CD4-positive, alpha-beta T cell (primary cell): ENCODE measurements around the gene RPL26. TPM values are rescaled to one million over a fixed set of nuclear protein-coding genes. Genes with fewer than 3 reads are reported as not detected.

Experiments used
- ATAC-seq: fragments of 200-7000 bp; cut with Tn5 transposase; one replicate; pipeline ENCODE4 v1.10.0; 2022; ENCODE audit warnings: mild to moderate bottlenecking; ENCODE audit not compliant: poor library complexity
- CTCF ChIA-PET: fragments of 350-600 bp; sonication (Branson Sonifier 250); formaldehyde crosslinking; loops from one replicate; lab custom pipeline; 2021; ENCODE audit warnings: antibody characterized with exemption, inconsistent platforms; lab: Charles Lee
- POLR2A ChIA-PET: fragments of 350-600 bp; sonication (Branson Sonifier 250); formaldehyde crosslinking; loops from one replicate; lab custom pipeline; 2021; ENCODE audit warnings: antibody characterized with exemption, inconsistent platforms; lab: Charles Lee
- DNase-seq, 14 experiments: peaks; one replicate each; pipeline ENCODE4 v3.0.0-alpha.2; 2013 to 2020; ENCODE audit warnings: mixed read lengths in 2 of 14
- H3K27ac ChIP-seq, 2 donors: one replicate each; pipeline versions ENCODE4 v1.5.1 to v1.7.0; 2013; ENCODE audit warnings: low read length in 2 of 2, low read depth in 1 of 2, mild to moderate bottlenecking in 1 of 2
- H3K27me3 ChIP-seq, 2 experiments: 1 replicate in 1 of 2; 2 replicates in 1 of 2; pipeline versions ENCODE4 v1.6.1 to v1.7.0; 2013; ENCODE audit warnings: low read length in 2 of 2, control low read depth in 1 of 2, mild to moderate bottlenecking in 1 of 2, moderate library complexity in 1 of 2; ENCODE audit not compliant: insufficient read depth in 2 of 2, control insufficient read depth in 1 of 2
- H3K36me3 ChIP-seq: one replicate; pipeline ENCODE4 v1.6.1; 2013; ENCODE audit warnings: low read length, control low read depth; ENCODE audit not compliant: insufficient read depth
- H3K4me1 ChIP-seq: one replicate; pipeline ENCODE4 v1.6.1; 2013; ENCODE audit warnings: low read length, control low read depth; ENCODE audit not compliant: insufficient read depth
- H3K4me3 ChIP-seq: one replicate; pipeline ENCODE4 v1.5.1; 2013; ENCODE audit warnings: mild to moderate bottlenecking, low read length, moderate library complexity
- H3K9me3 ChIP-seq, 2 experiments: 1 replicate in 1 of 2; 2 replicates in 1 of 2; pipeline versions ENCODE4 v1.6.1 to v1.7.0; 2013; ENCODE audit warnings: low read length in 2 of 2, mild to moderate bottlenecking in 2 of 2, control low read depth in 1 of 2, moderate library complexity in 1 of 2; ENCODE audit not compliant: control insufficient read depth in 1 of 2, insufficient read depth in 1 of 2
- H3K27ac Mint-ChIP-seq: one replicate; pipeline ENCODE4 v1.8.0; 2020; ENCODE audit warnings: mixed read lengths
- H3K27me3 Mint-ChIP-seq: one replicate; pipeline ENCODE4 v1.8.0; 2021; ENCODE audit warnings: mixed read lengths
- H3K36me3 Mint-ChIP-seq: one replicate; pipeline ENCODE4 v1.8.0; 2021; ENCODE audit warnings: low read depth, mixed read lengths
- H3K4me1 Mint-ChIP-seq: one replicate; pipeline ENCODE4 v1.8.0; 2021; ENCODE audit warnings: low read depth, mixed read lengths
- H3K4me3 Mint-ChIP-seq: one replicate; pipeline ENCODE4 v1.8.0; 2020; ENCODE audit warnings: mild to moderate bottlenecking, mixed read lengths
- H3K9me3 Mint-ChIP-seq: one replicate; pipeline ENCODE4 v1.8.0; 2020; ENCODE audit warnings: mixed read lengths
- CTCF ChIP-seq: fragments of 200-600 bp; IDR thresholded peaks from one replicate; pipeline ENCODE4 v1.8.0; 2022; ENCODE audit warnings: antibody characterized with exemption, mild to moderate bottlenecking
- intact Hi-C, 2 experiments: fragments of 100-400 bp; cut with DNase I in 1 of 2; cut with micrococcal nuclease in 1 of 2; formaldehyde crosslinking; loops; one replicate each; pipeline versions ENCODE4 v1.15.1 to v1.9.0; 2023 to 2025; cut with DNase I, micrococcal nuclease
- total RNA-seq, 174 experiments: library from RNA in 2 of 174; stranded (reverse) in 2 of 174; gene quantifications; one replicate each; pipeline ENCODE4 v1.2.3 and lab custom pipeline; 2021 to 2026

RPL26 gene
- total RNA-seq, 2 experiments from 2014 or later, result 2,959 to 3,104 TPM

GRCh38 chr17:8368193-8368592, 14.8 kb downstream of the RPL26 start:
- POLR2A ChIA-PET, result no interaction called here

DNA sequence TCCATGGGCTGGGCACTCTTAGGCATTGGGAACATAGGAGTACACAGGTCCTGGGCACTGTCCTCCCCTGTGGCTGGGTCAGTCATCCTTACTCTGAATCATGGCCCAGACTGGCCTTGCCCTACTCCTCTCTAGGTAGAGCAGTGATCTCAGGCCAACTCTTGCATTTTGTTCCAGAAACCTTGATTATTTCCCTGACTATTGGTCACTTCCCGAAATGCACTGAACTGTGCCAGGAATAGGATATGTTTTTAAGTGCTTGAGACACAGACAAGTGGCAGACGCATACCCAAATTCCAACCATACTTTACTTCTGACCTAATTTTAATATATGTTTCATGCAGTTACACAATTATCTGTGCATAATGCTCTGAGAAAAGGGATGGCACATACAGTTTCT, 16.8 kb downstream of the RPL26 start:
- ATAC-seq (no peak), DNase-seq (no peak)
- TF ChIP-seq CTCF, result no peak
- Mint-ChIP-seq H3K4me3 (no peak overlapping the region), H3K27ac (no peak overlapping the region), H3K9me3 (no peaks in the 10 kb centered on the region), H3K36me3 (peaks cover 26% of the 10 kb centered on the region), H3K27me3 (no peaks in the 10 kb centered on the region), H3K4me1 (peaks cover 5% of the 10 kb centered on the region)
- peaks cover 16% of the 10 kb centered on the region for H3K36me3 ChIP-seq
- H3K27ac ChIP-seq, result no peak overlapping the region
- H3K4me3 ChIP-seq, result no peak overlapping the region
- intact Hi-C loops, result no loop called here
- ChIA-PET CTCF (no interaction called here), POLR2A (no interaction called here)
- H3K27me3 ChIP-seq, result no peaks in the 10 kb centered on the region
- H3K4me1 ChIP-seq, result no peaks in the 10 kb centered on the region
- H3K9me3 ChIP-seq, result no peaks in the 10 kb centered on the region

More at GRCh38 chr17:8368193-8368592, 14.8 kb downstream of the RPL26 start:
- peaks cover 5% of the 10 kb centered on the region for H3K4me1 Mint-ChIP-seq
- Histone ChIP-seq H3K27me3 (no peaks in the 10 kb centered on the region), H3K4me1 (no peaks in the 10 kb centered on the region), H3K9me3 (no peaks in the 10 kb centered on the region), H3K4me3 (no peak overlapping the region), H3K36me3 (peaks cover 20% of the 10 kb centered on the region), H3K27ac (no peak overlapping the region)
- intact Hi-C loops, result no loop called here
- TF ChIP-seq CTCF, result no peak
- CTCF ChIA-PET, result no interaction called here
- no peaks in the 10 kb centered on the region for H3K27me3 Mint-ChIP-seq
- H3K27ac Mint-ChIP-seq, result no peak overlapping the region
- no peak overlapping the region for H3K4me3 Mint-ChIP-seq
- H3K9me3 Mint-ChIP-seq, result no peaks in the 10 kb centered on the region
- no peak for ATAC-seq
- peaks cover 33% of the 10 kb centered on the region for H3K36me3 Mint-ChIP-seq
- DNase-seq, result no peak

DNA sequence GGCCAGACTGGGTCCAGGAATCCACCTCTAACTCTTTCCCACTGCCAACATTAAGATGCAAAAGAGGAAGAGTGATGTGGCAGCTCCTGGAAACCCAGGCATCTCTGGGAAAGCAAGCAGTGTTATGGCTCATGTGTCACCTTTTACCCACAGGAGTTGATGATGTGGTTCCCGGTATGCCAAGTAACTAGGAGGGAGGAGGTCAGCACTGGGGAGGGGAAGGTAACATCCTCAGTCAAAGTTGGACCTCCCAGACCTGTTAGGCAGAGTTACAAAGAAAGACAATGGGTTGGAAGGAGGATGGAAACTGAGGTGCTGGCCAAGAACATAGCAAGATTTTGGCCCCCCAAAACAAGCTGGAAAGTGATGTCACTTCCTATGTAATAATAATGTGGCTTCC, 17.9 kb downstream of the RPL26 start:
- POLR2A ChIA-PET, result interaction anchor here (0.7 kb wide), 1 partner anchor 912 kb away, joined by 3 read pairs; no protein-coding TSS in a partner anchor
- H3K4me3 ChIP-seq, result no peak overlapping the region
- H3K27me3 ChIP-seq, result no peaks in the 10 kb centered on the region
- H3K4me1 ChIP-seq, result no peaks in the 10 kb centered on the region
- intact Hi-C loops, result no loop called here
- no peak overlapping the region for H3K27ac ChIP-seq
- no peak overlapping the region for H3K27ac Mint-ChIP-seq
- ATAC-seq (no peak), DNase-seq (no peak)
- H3K36me3 Mint-ChIP-seq, result peaks cover 19% of the 10 kb centered on the region
- no peak overlapping the region for H3K4me3 Mint-ChIP-seq
- no peaks in the 10 kb centered on the region for H3K9me3 ChIP-seq
- H3K4me1 Mint-ChIP-seq, result peaks cover 11% of the 10 kb centered on the region
- no peaks in the 10 kb centered on the region for H3K27me3 Mint-ChIP-seq
- CTCF ChIA-PET, result no interaction called here
- no peak for TF ChIP-seq CTCF
- H3K9me3 Mint-ChIP-seq, result no peaks in the 10 kb centered on the region
- H3K36me3 ChIP-seq, result peaks cover 15% of the 10 kb centered on the region
